HepG2 (cell line): ENCODE measurements around the gene NOXA1. TPM values are rescaled to one million over a fixed set of nuclear protein-coding genes. Genes with fewer than 3 reads are reported as not detected.

Source experiments
- ARID5B ChIP-seq: IDR thresholded peaks from 2 replicates; pipeline ENCODE4 v1.4.0; 2020; ENCODE audit warnings: mild to moderate bottlenecking, missing genetic modification reagents
- CENPX ChIP-seq: sonication (generic); formaldehyde crosslinking; IDR thresholded peaks from 2 replicates; pipeline ENCODE4 v1.9.0; 2021; ENCODE audit warnings: mild to moderate bottlenecking, missing genetic modification reagents, moderate library complexity
- DMAP1 ChIP-seq: IDR thresholded peaks from 2 replicates; pipeline ENCODE4 v1.6.1; 2016
- DMTF1 ChIP-seq: sonication (generic); formaldehyde crosslinking; IDR thresholded peaks from 2 replicates; pipeline ENCODE4 v1.4.0; 2020; ENCODE audit warnings: mild to moderate bottlenecking, missing genetic modification reagents
- HNRNPLL ChIP-seq: fragments of 200-400 bp; formaldehyde crosslinking; IDR thresholded peaks from 2 replicates; pipeline ENCODE4 v1.6.1; 2017; ENCODE audit warnings: mild to moderate bottlenecking, low read depth, low read length; ENCODE audit not compliant: poor library complexity, severe bottlenecking
- HOXD1 ChIP-seq: sonication (generic); formaldehyde crosslinking; IDR thresholded peaks from 2 replicates; pipeline ENCODE4 v1.5.0; 2020; ENCODE audit warnings: missing genetic modification reagents
- IKZF1 ChIP-seq: fragments of 450-650 bp; IDR thresholded peaks from 2 replicates; pipeline ENCODE4 v1.7.1; 2016
- IKZF5 ChIP-seq: IDR thresholded peaks from 2 replicates; pipeline ENCODE4 v1.6.1; 2018; ENCODE audit warnings: missing genetic modification reagents, mild to moderate bottlenecking, missing compliant biosample characterization
- KAT2B ChIP-seq: fragments of 150-350 bp; IDR thresholded peaks from 2 replicates; pipeline ENCODE4 v1.6.1; 2014; ENCODE audit warnings: low read depth, low read length, borderline replicate concordance
- KDM2A ChIP-seq: sonication (generic); formaldehyde crosslinking; IDR thresholded peaks from 2 replicates; pipeline ENCODE4 v1.4.0; 2020; ENCODE audit warnings: low read depth, missing genetic modification reagents, borderline replicate concordance
- MEIS1 ChIP-seq: sonication (generic); formaldehyde crosslinking; IDR thresholded peaks from 2 replicates; pipeline ENCODE4 v1.9.0; 2021; ENCODE audit warnings: mild to moderate bottlenecking, missing genetic modification reagents, moderate library complexity, borderline replicate concordance
- NPAS2 ChIP-seq: sonication (generic); formaldehyde crosslinking; IDR thresholded peaks from 2 replicates; pipeline ENCODE4 v1.8.0; 2022; ENCODE audit warnings: mild to moderate bottlenecking, missing genetic modification reagents, borderline replicate concordance
- POGZ ChIP-seq: sonication (generic); formaldehyde crosslinking; IDR thresholded peaks from 2 replicates; pipeline ENCODE4 v1.4.0; 2020; ENCODE audit warnings: mild to moderate bottlenecking, missing genetic modification reagents
- SATB2 ChIP-seq: sonication (generic); formaldehyde crosslinking; IDR thresholded peaks from 2 replicates; pipeline ENCODE4 v1.5.0; 2020; ENCODE audit warnings: missing genetic modification reagents
- YY1 ChIP-seq: IDR thresholded peaks from 2 replicates; pipeline ENCODE4 v1.6.1; 2011; ENCODE audit warnings: low read length, low read depth, moderate library complexity, mild to moderate bottlenecking; ENCODE audit not compliant: insufficient read depth, insufficient replicate concordance
- ZBTB7A ChIP-seq: sonication (generic); formaldehyde crosslinking; IDR thresholded peaks from 2 replicates; pipeline ENCODE4 v1.8.0; 2022; ENCODE audit warnings: mild to moderate bottlenecking, missing genetic modification reagents
- ZKSCAN1 ChIP-seq: fragments of 150-350 bp; IDR thresholded peaks from 2 replicates; pipeline ENCODE4 v1.6.1; 2014; ENCODE audit warnings: low read length
- ZNF484 ChIP-seq: sonication (generic); formaldehyde crosslinking; IDR thresholded peaks from 2 replicates; pipeline ENCODE4 v1.5.1; 2020; ENCODE audit warnings: mild to moderate bottlenecking, low read depth, missing genetic modification reagents, borderline replicate concordance
- ZNF556 ChIP-seq: sonication (generic); formaldehyde crosslinking; IDR thresholded peaks from 2 replicates; pipeline ENCODE4 v1.4.0; 2020; ENCODE audit warnings: mild to moderate bottlenecking, missing genetic modification reagents, borderline replicate concordance
- polyA plus RNA-seq, 8 experiments: library from polyadenylated mRNA; depleted of rRNA in 3 of 8; stranded (reverse) in 7 of 8; unstranded in 1 of 8; fragments of >200 nt; fragmentation: Illumina TruSeq in 4 of 8; extraction: Trizol in 4 of 8; gene quantifications; 2 replicates each; pipeline versions ENCODE4 v1.2.1 to v1.2.3, GENCODE V29; 2011 to 2016; ENCODE audit warnings: low read depth in 4 of 8, missing spikeins in 1 of 8, mixed read lengths in 1 of 8; ENCODE audit not compliant: insufficient read depth in 1 of 8
- total RNA-seq, 5 experiments: library from RNA; depleted of rRNA; stranded (reverse); fragments of >200 nt; fragmentation: Illumina TruSeq; extraction: Trizol; gene quantifications; 2 replicates each; pipeline ENCODE4 v1.2.3, GENCODE V29; 2016; ENCODE audit warnings: low read depth in 1 of 5
- TF ChIP-seq, protein P1 (sequence below): sonication (generic); formaldehyde crosslinking; IDR thresholded peaks from 2 replicates; pipeline ENCODE4 v1.4.0; 2020; ENCODE audit warnings: missing genetic modification reagents

The NOXA1 gene
- total and polyA plus RNA-seq, 2 of the 13 experiments (the other 11 are each of a cell fraction or from before 2014, with no cell fraction given) = 0.78 to 1.2 TPM

DNA sequence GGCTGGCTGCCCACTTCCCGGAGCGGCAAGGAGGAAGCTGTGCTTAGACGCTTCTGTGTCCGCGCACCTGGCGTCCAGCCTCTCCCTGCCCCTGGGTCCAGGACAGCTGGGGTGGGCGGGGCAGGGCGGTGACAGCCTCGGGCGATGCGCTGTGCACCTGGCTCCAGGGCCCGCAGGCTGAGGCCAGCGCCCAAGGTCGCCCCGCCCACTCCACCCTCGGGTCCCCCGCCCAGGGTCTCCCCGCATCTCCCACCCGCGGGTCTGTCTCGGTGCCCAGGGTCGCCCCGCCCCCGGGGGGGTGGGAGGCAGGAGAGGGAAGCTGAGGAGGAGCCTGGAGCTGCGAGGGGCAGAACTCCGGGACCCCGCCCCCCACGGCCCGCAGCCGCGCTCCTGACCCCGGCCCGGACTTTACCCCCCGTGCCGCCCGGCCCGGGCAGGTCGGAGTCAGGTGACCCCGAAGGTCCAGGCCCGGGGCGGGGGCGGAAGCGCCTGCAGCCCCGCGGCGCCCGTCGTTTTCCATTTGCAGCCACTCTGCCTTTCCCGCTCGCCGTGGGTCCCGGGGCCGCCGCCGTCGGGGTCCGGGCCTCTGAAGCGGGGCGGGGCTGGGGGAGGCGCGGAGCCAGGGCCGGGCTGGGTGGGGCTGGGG is 18.2 kb downstream of the NOXA1 start, which contains the start of gene ENTPD8 (continued):
- no peak for TF ChIP-seq ZNF484 (CRISPR knock-in tag)
- TF ChIP-seq KAT2B = no peak
- TF ChIP-seq MEIS1 = peak; percentile 46; the same call in 1 of the 2 replicates
- peak; percentile 75 for TF ChIP-seq ARID5B
- TF ChIP-seq DMTF1 = no peak
- TF ChIP-seq, protein P1, sequence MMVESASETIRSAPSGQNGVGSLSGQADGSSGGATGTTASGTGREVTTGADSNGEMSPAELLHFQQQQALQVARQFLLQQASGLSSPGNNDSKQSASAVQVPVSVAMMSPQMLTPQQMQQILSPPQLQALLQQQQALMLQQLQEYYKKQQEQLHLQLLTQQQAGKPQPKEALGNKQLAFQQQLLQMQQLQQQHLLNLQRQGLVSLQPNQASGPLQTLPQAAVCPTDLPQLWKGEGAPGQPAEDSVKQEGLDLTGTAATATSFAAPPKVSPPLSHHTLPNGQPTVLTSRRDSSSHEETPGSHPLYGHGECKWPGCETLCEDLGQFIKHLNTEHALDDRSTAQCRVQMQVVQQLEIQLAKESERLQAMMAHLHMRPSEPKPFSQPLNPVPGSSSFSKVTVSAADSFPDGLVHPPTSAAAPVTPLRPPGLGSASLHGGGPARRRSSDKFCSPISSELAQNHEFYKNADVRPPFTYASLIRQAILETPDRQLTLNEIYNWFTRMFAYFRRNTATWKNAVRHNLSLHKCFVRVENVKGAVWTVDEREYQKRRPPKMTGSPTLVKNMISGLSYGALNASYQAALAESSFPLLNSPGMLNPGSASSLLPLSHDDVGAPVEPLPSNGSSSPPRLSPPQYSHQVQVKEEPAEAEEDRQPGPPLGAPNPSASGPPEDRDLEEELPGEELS (CRISPR knock-in tag) = peak; percentile 41; the same call in 1 of the 2 replicates
- peak; percentile 50; the same call in 1 of the 2 replicates for TF ChIP-seq IKZF5 (CRISPR knock-in tag)
- TF ChIP-seq YY1 = peak; percentile 48
- TF ChIP-seq NPAS2 (CRISPR knock-in tag) = no peak
- no peak for TF ChIP-seq SATB2 (CRISPR knock-in tag)
- peak; percentile 36; the same call in 1 of the 2 replicates for TF ChIP-seq ZNF556
- peak; percentile 74 for TF ChIP-seq HNRNPLL
- TF ChIP-seq POGZ (CRISPR knock-in tag) = peak; percentile 32; the same call in 1 of the 2 replicates
- 0 out of 2 replicates have a peak, but pooled peaks have one; percentile 39 for TF ChIP-seq KDM2A
- no peak for TF ChIP-seq CENPX
- peak; percentile 95 for TF ChIP-seq ZBTB7A
- TF ChIP-seq DMAP1 (CRISPR knock-in tag) = no peak; the same call in 1 of the 2 replicates
- no peak for TF ChIP-seq IKZF1
- TF ChIP-seq HOXD1 (CRISPR knock-in tag) = peak; percentile 49; the same call in 1 of the 2 replicates
- no peak for TF ChIP-seq ZKSCAN1
